SU-DHL-6 (cell line): ENCODE data around the gene CFAP91.

Experiments
- EZH2phosphoT487 ChIP-seq: fragments of 200-600 bp; sonication (generic), shearing (Covaris generic); conservative IDR thresholded peaks from 2 replicates; pipeline ENCODE4 v1.6.1; 2018; ENCODE audit warnings: mild to moderate bottlenecking, antibody characterized with exemption, low read length, moderate library complexity, mixed read lengths
- TF ChIP-seq, protein P1 (sequence below): fragments of 200-600 bp; sonication (generic); IDR thresholded peaks from one replicate; pipeline ENCODE4 v1.5.1; 2017; ENCODE audit warnings: antibody characterized with exemption, mild to moderate bottlenecking, low read length, moderate library complexity; ENCODE audit not compliant: insufficient read depth, poor library complexity, severe bottlenecking

- TF ChIP-seq, protein P1, sequence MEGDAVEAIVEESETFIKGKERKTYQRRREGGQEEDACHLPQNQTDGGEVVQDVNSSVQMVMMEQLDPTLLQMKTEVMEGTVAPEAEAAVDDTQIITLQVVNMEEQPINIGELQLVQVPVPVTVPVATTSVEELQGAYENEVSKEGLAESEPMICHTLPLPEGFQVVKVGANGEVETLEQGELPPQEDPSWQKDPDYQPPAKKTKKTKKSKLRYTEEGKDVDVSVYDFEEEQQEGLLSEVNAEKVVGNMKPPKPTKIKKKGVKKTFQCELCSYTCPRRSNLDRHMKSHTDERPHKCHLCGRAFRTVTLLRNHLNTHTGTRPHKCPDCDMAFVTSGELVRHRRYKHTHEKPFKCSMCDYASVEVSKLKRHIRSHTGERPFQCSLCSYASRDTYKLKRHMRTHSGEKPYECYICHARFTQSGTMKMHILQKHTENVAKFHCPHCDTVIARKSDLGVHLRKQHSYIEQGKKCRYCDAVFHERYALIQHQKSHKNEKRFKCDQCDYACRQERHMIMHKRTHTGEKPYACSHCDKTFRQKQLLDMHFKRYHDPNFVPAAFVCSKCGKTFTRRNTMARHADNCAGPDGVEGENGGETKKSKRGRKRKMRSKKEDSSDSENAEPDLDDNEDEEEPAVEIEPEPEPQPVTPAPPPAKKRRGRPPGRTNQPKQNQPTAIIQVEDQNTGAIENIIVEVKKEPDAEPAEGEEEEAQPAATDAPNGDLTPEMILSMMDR = no peak
- TF ChIP-seq EZH2phosphoT487 = no peak
These were observed 38.5 kb upstream of the CFAP91 start for GRCh38 chr3:119664370-119664769.
